Thyroid gland (tissue), 4 donors: Measurements from ENCODE around the gene TIMP4. TPM values are rescaled to one million over a fixed set of nuclear protein-coding genes. Genes with fewer than 3 reads are reported as not detected.

Experiments
- DNase-seq, 2 donors: peaks; one replicate each; pipeline ENCODE4 v3.0.0-alpha.2; 2019
- H3K27ac ChIP-seq, 3 donors: fragments of 200-600 bp; sonication (generic); 1 replicate in 2 of 3; 2 replicates in 1 of 3; pipeline ENCODE4 v1.5.1; 2016 to 2019; ENCODE audit warnings: mild to moderate bottlenecking in 1 of 3, moderate library complexity in 1 of 3
- H3K27me3 ChIP-seq: fragments of 200-600 bp; sonication (generic); one replicate; pipeline ENCODE4 v1.5.1; 2019
- H3K36me3 ChIP-seq, 2 donors: fragments of 200-600 bp; sonication (generic); one replicate each; pipeline ENCODE4 v1.5.1; 2016 to 2019
- H3K4me1 ChIP-seq, 2 donors: fragments of 200-600 bp; sonication (generic); one replicate each; pipeline ENCODE4 v1.5.1; 2017 to 2019
- H3K4me3 ChIP-seq, 3 donors: fragments of 200-600 bp; sonication (generic); replicated peaks in 1 of 3; 1 replicate in 2 of 3; 2 replicates in 1 of 3; pipeline ENCODE4 v1.5.1; 2016; ENCODE audit warnings: mild to moderate bottlenecking in 1 of 3
- H3K9me3 ChIP-seq: fragments of 200-600 bp; sonication (generic); one replicate; pipeline ENCODE4 v1.5.1; 2017
- POLR2A ChIP-seq, 2 donors: fragments of 450-650 bp; IDR thresholded peaks; one replicate each; pipeline ENCODE4 v1.6.1; 2017; ENCODE audit warnings: antibody characterized with exemption in 2 of 2, mild to moderate bottlenecking in 2 of 2, moderate library complexity in 1 of 2
- WGBS, 2 donors: methylation state at CpG; one replicate each; pipeline ENCODE4 v1.1.5; 2017; 5-methylcytosine and 5-hydroxymethylcytosine counted together
- intact Hi-C: fragments of 100-400 bp; cut with DNase I; formaldehyde crosslinking; loops from one replicate; pipeline ENCODE4 v1.15.1; 2023
- total RNA-seq, 4 donors: library from RNA; depleted of rRNA; stranded (reverse); fragments of >200 nt; gene quantifications; one replicate each; pipeline ENCODE4 v1.2.3, GENCODE V29; 2016
- TF ChIP-seq, protein P1 (sequence below), 6 experiments: fragments of 200-600 bp in 3 of 6; fragments of 450-650 bp in 3 of 6; sonication (generic) in 3 of 6; IDR thresholded peaks; one replicate each; pipeline ENCODE4 v1.5.1; 2016 to 2019; ENCODE audit warnings: antibody characterized with exemption in 6 of 6, mild to moderate bottlenecking in 2 of 6, inconsistent platforms in 1 of 6, moderate library complexity in 1 of 6

Gene TIMP4
- total RNA-seq, 4 donors from 2014 or later = 25.4 to 35.3 (median 32.6) TPM

GRCh38 chr3:12175137-12175593 is 16.5 kb upstream of the TIMP4 start:
- Histone ChIP-seq H3K9me3 (no peaks in the 10 kb centered on the region), H3K27me3 (no peaks in the 10 kb centered on the region), H3K27ac (no peak overlapping the region), H3K36me3 (no peaks in the 10 kb centered on the region), H3K4me3 (no peak overlapping the region), H3K4me1 (peaks cover 20 to 26% of the 10 kb centered on the region in 2 donors)
- intact Hi-C loops = loop anchor here (10.0 kb wide), 1 partner anchor 110 kb away; the partner anchor contains the start of gene PPARG
- WGBS, 2 donors = 44 to 96% methylated on average over 1 of the region's 1 CpG
- TF ChIP-seq, protein P1, sequence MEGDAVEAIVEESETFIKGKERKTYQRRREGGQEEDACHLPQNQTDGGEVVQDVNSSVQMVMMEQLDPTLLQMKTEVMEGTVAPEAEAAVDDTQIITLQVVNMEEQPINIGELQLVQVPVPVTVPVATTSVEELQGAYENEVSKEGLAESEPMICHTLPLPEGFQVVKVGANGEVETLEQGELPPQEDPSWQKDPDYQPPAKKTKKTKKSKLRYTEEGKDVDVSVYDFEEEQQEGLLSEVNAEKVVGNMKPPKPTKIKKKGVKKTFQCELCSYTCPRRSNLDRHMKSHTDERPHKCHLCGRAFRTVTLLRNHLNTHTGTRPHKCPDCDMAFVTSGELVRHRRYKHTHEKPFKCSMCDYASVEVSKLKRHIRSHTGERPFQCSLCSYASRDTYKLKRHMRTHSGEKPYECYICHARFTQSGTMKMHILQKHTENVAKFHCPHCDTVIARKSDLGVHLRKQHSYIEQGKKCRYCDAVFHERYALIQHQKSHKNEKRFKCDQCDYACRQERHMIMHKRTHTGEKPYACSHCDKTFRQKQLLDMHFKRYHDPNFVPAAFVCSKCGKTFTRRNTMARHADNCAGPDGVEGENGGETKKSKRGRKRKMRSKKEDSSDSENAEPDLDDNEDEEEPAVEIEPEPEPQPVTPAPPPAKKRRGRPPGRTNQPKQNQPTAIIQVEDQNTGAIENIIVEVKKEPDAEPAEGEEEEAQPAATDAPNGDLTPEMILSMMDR (IDR thresholded peaks at IDR 0.05) = no peak
- no peak for TF ChIP-seq POLR2A (IDR thresholded peaks at IDR 0.05)
- no peak for DNase-seq

- 74 to 85% methylated on average over 2 of the region's 2 CpGs for WGBS, 2 donors
These were observed 11.5 kb upstream of the TIMP4 start for GRCh38 chr3:12170207-12170606.

GRCh38 chr3:12165909-12166308 is 7.2 kb upstream of the TIMP4 start:
- H3K27me3 ChIP-seq = no peaks in the 10 kb centered on the region
- H3K27ac ChIP-seq = no peak overlapping the region
- no peaks in the 10 kb centered on the region for H3K9me3 ChIP-seq
- WGBS, 2 donors = 75 to 89% methylated on average over 4 of the region's 4 CpGs
- TF ChIP-seq POLR2A (IDR thresholded peaks at IDR 0.05) = no peak
- TF ChIP-seq, protein P1 (IDR thresholded peaks at IDR 0.05) = no peak
- no peak overlapping the region for H3K4me3 ChIP-seq
- H3K4me1 ChIP-seq = no peaks in the 10 kb centered on the region
- intact Hi-C loops = no loop called here
- no peaks in the 10 kb centered on the region for H3K36me3 ChIP-seq
- no peak for DNase-seq

More at GRCh38 chr3:12170207-12170606, 11.5 kb upstream of the TIMP4 start:
- peak in 1 of 2 donors; percentile 9 for DNase-seq
- Histone ChIP-seq H3K4me1 (no peaks in the 10 kb centered on the region), H3K27ac (no peak overlapping the region), H3K9me3 (no peaks in the 10 kb centered on the region), H3K4me3 (no peak overlapping the region), H3K27me3 (no peaks in the 10 kb centered on the region), H3K36me3 (no peaks in the 10 kb centered on the region)
- TF ChIP-seq, protein P1 (IDR thresholded peaks at IDR 0.05) = no peak
- TF ChIP-seq POLR2A (IDR thresholded peaks at IDR 0.05) = no peak
- intact Hi-C loops = loop anchor here (10.0 kb wide), 1 partner anchor 115 kb away; the partner anchor contains the start of gene PPARG

- DNase-seq = no peak
- Histone ChIP-seq H3K4me3 (no peak overlapping the region), H3K27ac (peak overlapping the region in 1 of 3 donors; percentile 20), H3K9me3 (no peaks in the 10 kb centered on the region), H3K4me1 (peaks cover 0 to 6% of the 10 kb centered on the region in 2 donors), H3K36me3 (no peaks in the 10 kb centered on the region), H3K27me3 (no peaks in the 10 kb centered on the region)
- intact Hi-C loops = no loop called here
- WGBS, 2 donors = 67 to 85% methylated on average over 4 of the region's 4 CpGs
- no peak for TF ChIP-seq POLR2A (IDR thresholded peaks at IDR 0.05)
- TF ChIP-seq, protein P1 (IDR thresholded peaks at IDR 0.05) = no peak
These were observed 502 bp upstream of the TIMP4 start for GRCh38 chr3:12159227-12159601.

DNA sequence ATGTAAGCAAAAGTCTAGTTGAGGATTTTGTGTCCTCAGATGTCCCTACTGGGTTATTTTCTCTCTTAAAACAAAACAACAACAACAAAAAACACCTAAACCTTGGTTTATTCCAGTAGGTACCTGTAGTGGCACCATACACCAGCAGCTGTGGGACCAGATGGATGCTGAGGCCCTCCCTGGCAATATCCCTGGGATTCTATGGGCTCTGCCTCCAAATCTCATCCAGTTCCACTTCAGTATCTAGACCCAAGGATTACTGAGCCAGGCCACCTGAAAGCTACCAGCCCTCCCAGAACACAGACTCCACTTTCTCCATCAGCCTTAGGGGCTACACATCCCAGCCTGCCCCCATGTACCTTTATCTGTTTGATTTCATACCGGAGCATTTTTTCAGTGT is 1.7 kb downstream of the TIMP4 start:
- Histone ChIP-seq H3K36me3 (no peaks in the 10 kb centered on the region), H3K27ac (no peak overlapping the region), H3K27me3 (no peaks in the 10 kb centered on the region), H3K4me1 (peaks cover 0 to 6% of the 10 kb centered on the region in 2 donors), H3K4me3 (no peak overlapping the region), H3K9me3 (no peaks in the 10 kb centered on the region)
- no peak for DNase-seq
- no peak for TF ChIP-seq POLR2A (IDR thresholded peaks at IDR 0.05)
- TF ChIP-seq, protein P1 (IDR thresholded peaks at IDR 0.05) = no peak
- WGBS, 2 donors = 100% methylated on average over 1 of the region's 1 CpG
- intact Hi-C loops = no loop called here
